ENCODE measurements around the gene RASSF5.

DNA sequence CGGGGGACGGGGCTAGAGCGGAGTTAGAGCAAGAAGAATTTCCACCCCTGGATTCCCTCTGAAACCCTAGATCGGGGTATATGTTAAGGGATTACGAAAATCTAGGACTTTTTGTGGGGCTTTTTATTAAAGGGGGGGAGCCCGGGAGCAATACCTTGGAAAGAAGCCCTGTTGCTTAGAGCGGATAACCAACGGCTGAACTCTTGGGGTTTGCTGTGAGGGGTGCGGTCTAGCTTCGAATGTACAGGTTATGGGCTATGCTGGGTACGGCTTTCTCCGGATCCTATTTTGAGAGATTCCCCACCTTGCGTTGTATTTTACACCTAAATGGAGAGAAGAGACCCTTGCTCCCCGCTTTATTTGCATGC, 128.6 kb downstream of the RASSF5 start:
- no peak for TF ChIP-seq CTCF (IDR thresholded peaks at IDR 0.05; ENCODE audit: borderline replicate concordance, extremely low read depth, low read length, poor library complexity, severe bottlenecking)
- no peak for TF ChIP-seq EZH2 (IDR thresholded peaks at IDR 0.05; ENCODE audit: borderline replicate concordance, low read depth, low read length, severe bottlenecking)

All from DND-41 (cell line).